Psoas muscle (tissue), 8 donors: Measurements from ENCODE around the gene PPAT. TPM values are rescaled to one million over a fixed set of nuclear protein-coding genes. Genes with fewer than 3 reads are reported as not detected.

Source experiments
- ATAC-seq, 4 donors: fragments of 200-7000 bp; cut with Tn5 transposase; one replicate each; pipeline ENCODE4 v1.9.1; 2020; ENCODE audit warnings: moderate library complexity in 3 of 4, mild to moderate bottlenecking in 2 of 4
- DNase-seq, 2 donors: peaks; one replicate each; pipeline ENCODE4 v3.0.0-alpha.2; 2020
- H3K27ac ChIP-seq: fragments of 200-600 bp; one replicate; pipeline ENCODE4 v1.8.0; 2022
- H3K27me3 ChIP-seq, 3 donors: fragments of 200-600 bp in 1 of 3; one replicate each; pipeline versions ENCODE4 v1.6.1 to v1.8.0; 2013 to 2022; ENCODE audit warnings: low read length in 2 of 3, mild to moderate bottlenecking in 2 of 3, moderate library complexity in 1 of 3; ENCODE audit not compliant: insufficient read depth in 3 of 3
- H3K36me3 ChIP-seq, 2 donors: fragments of 200-600 bp in 1 of 2; one replicate each; pipeline versions ENCODE4 v1.6.1 to v1.8.0; 2013 to 2022; ENCODE audit warnings: low read depth in 1 of 2, mild to moderate bottlenecking in 1 of 2, moderate library complexity in 1 of 2; ENCODE audit not compliant: insufficient read depth in 1 of 2
- H3K4me1 ChIP-seq: fragments of 200-600 bp; one replicate; pipeline ENCODE4 v1.8.0; 2022
- H3K4me3 ChIP-seq: fragments of 200-600 bp; one replicate; pipeline ENCODE4 v1.8.0; 2022; ENCODE audit warnings: mild to moderate bottlenecking
- H3K9me3 ChIP-seq: fragments of 200-600 bp; one replicate; pipeline ENCODE4 v1.8.0; 2022
- WGBS, 3 donors: extraction: QIAGEN DNeasy Blood & Tissue Kit; methylation state at CpG; one replicate each; pipeline versions ENCODE4 v1.1.6 to v1.1.7; 2013; 5-methylcytosine and 5-hydroxymethylcytosine counted together
- intact Hi-C, 2 donors: fragments of 100-400 bp; cut with DNase I; formaldehyde crosslinking; loops; one replicate each; pipeline versions ENCODE4 v1.11.0 to v1.14.2; 2022
- polyA plus RNA-seq, 3 donors: library from polyadenylated mRNA; stranded (reverse); fragments of 200-250 nt; gene quantifications; one replicate each; pipeline ENCODE4 v1.2.3, GENCODE V29; 2013
- total RNA-seq, 4 donors: library from RNA; stranded (reverse); fragmentation: NEBNext Ultra II Directional in 2 of 4; extraction: Animal tissue kit (Norgen Biotek cat#: 25700) in 2 of 4; gene quantifications; one replicate each; pipeline versions ENCODE4 v1.2.1 to v1.2.4, GENCODE V29; 2021 to 2023
- TF ChIP-seq, protein P1 (sequence below): fragments of 200-600 bp; IDR thresholded peaks from one replicate; pipeline ENCODE4 v1.8.0; 2022; ENCODE audit warnings: antibody characterized with exemption
- donor health status: healthy with polysubstance abuse.
- donor health status: DM: no; HTN: no; CAD: no; lungs with moderate emphysema.
- donor health status: Bipolar disorder and iron deficiency.
- donor health status: healthy.
- donor health status: DM: yes; HTN: yes; CAD: no.
- donor health status: DM: no; HTN: no; CAD: no.
- donor health status: DM: no; HTN: no; CAD: no.
- donor health status: DM: yes; HTN: yes; CAD: no.

PPAT gene
- total and polyA plus RNA-seq, 7 donors, result 1.8 to 8.1 (median 5.8) TPM

GRCh38 chr4:56444719-56445118, 9.3 kb upstream of the PPAT start:
- no peaks in the 10 kb centered on the region for H3K4me1 ChIP-seq
- WGBS, 3 donors, result 93 to 99% (median 98%) methylated on average over 2 of the region's 2 CpGs
- intact Hi-C loops, result no loop called here
- TF ChIP-seq, protein P1, sequence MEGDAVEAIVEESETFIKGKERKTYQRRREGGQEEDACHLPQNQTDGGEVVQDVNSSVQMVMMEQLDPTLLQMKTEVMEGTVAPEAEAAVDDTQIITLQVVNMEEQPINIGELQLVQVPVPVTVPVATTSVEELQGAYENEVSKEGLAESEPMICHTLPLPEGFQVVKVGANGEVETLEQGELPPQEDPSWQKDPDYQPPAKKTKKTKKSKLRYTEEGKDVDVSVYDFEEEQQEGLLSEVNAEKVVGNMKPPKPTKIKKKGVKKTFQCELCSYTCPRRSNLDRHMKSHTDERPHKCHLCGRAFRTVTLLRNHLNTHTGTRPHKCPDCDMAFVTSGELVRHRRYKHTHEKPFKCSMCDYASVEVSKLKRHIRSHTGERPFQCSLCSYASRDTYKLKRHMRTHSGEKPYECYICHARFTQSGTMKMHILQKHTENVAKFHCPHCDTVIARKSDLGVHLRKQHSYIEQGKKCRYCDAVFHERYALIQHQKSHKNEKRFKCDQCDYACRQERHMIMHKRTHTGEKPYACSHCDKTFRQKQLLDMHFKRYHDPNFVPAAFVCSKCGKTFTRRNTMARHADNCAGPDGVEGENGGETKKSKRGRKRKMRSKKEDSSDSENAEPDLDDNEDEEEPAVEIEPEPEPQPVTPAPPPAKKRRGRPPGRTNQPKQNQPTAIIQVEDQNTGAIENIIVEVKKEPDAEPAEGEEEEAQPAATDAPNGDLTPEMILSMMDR, result no peak
- ATAC-seq (no peak), DNase-seq (no peak)
- H3K36me3 ChIP-seq, result peaks cover 3 to 68% of the 10 kb centered on the region in 2 donors
- H3K27me3 ChIP-seq, result no peaks in the 10 kb centered on the region
- H3K9me3 ChIP-seq, result no peaks in the 10 kb centered on the region
- H3K27ac ChIP-seq, result no peak overlapping the region
- no peak overlapping the region for H3K4me3 ChIP-seq

DNA sequence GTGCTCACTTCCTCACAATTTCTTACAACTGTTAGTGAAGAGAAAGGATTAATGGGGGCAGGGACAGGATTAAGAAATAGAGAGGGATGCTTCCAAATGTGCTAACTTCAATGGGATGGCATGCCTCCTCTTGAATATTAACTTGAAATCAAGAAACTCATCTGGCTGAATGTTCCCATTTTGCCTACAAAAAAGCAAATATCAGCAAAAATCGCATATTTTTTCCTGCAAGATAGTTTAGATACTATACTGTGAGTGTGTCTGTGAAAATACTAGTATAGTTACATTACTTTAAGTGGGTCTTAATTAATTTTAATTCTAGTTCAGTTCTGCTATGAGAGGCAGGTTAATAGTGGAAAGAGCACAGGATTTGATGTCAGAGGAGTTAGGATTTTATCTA, 5.6 kb upstream of the PPAT start:
- no peak overlapping the region for H3K4me3 ChIP-seq
- ATAC-seq, result no peak
- no peaks in the 10 kb centered on the region for H3K27me3 ChIP-seq
- no peak for DNase-seq
- 93 to 100% (median 97%) methylated on average over 1 of the region's 1 CpG for WGBS, 3 donors
- H3K27ac ChIP-seq, result no peak overlapping the region
- intact Hi-C loops, result no loop called here
- TF ChIP-seq, protein P1, result no peak
- peaks cover 3 to 39% of the 10 kb centered on the region in 2 donors for H3K36me3 ChIP-seq
- H3K9me3 ChIP-seq, result no peaks in the 10 kb centered on the region
- peaks cover 8% of the 10 kb centered on the region for H3K4me1 ChIP-seq

DNA sequence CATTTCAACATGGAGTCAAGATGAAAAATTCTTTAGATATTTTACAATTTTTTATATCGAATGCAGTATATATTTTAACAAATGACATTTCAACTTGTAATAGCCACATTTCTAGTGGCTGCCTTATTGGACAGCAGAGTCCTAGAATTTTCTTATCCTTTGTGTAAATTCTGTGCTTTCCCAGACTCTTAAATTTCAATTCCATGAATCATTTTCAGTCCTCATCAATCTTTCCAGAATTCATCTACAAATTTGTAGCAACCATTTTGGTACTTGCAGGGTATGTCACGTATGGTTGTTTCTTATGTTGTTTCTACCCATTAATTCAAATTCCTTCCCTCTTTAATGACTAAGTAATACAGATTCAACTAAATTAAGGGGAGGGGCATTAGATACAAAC, 3.4 kb upstream of the PPAT start:
- 93 to 98% (median 98%) methylated on average over 2 of the region's 2 CpGs for WGBS, 3 donors
- Histone ChIP-seq H3K4me3 (no peak overlapping the region), H3K9me3 (no peaks in the 10 kb centered on the region), H3K27me3 (no peaks in the 10 kb centered on the region), H3K36me3 (peaks cover 3 to 27% of the 10 kb centered on the region in 2 donors), H3K4me1 (peaks cover 12% of the 10 kb centered on the region), H3K27ac (no peak overlapping the region)
- ATAC-seq (no peak), DNase-seq (no peak)
- intact Hi-C loops, result loop anchor here in 1 of 2 donors (2.0 to 5.0 kb wide), 4 partner anchors 24 to 469 kb away; partner anchors contain the start of genes AASDH and REST
- TF ChIP-seq, protein P1, result no peak

GRCh38 chr4:56434599-56435139, 746 bp downstream of the PPAT start:
- 4 to 6% (median 5%) methylated on average over 15 of the region's 15 CpGs for WGBS, 3 donors
- TF ChIP-seq, protein P1, result no peak

DNA sequence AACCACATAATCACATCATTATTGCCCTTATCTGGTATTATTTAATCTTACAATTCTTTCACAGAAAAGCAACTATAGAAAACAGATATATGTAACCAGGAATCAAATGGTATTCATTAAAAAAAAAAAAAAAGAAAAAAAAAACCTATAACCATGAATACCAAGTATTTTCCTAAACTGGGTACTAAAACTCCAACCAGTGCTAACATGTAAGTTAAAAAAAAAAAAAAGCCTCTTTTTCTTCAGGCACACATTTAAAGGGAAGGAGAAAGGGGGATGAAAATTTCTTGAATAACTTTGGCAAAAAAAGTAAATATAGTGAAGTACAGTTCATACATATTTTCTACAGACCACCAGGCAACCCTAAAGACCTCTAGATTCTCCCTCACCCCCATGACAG, 2.1 kb downstream of the PPAT start:
- Histone ChIP-seq H3K9me3 (no peaks in the 10 kb centered on the region), H3K36me3 (no peaks in the 10 kb centered on the region), H3K27ac (no peak overlapping the region), H3K4me1 (peaks cover 12% of the 10 kb centered on the region), H3K4me3 (no peak overlapping the region), H3K27me3 (no peaks in the 10 kb centered on the region)
- DNase-seq (no peak), ATAC-seq (no peak)
- TF ChIP-seq, protein P1, result no peak
- intact Hi-C loops, result no loop called here

More at GRCh38 chr4:56434599-56435139, 746 bp downstream of the PPAT start:
- no peaks in the 10 kb centered on the region for H3K27me3 ChIP-seq
- H3K27ac ChIP-seq, result peak overlapping the region; percentile 97
- H3K4me3 ChIP-seq, result peak overlapping the region; percentile 85
- ATAC-seq, result peak in 2 of 4 donors; percentile 2 to 7
- intact Hi-C loops, result loop anchor here in 1 of 2 donors (5.0 kb wide), 3 partner anchors 47 to 473 kb away; partner anchors contain the start of genes AASDH and REST
- no peaks in the 10 kb centered on the region for H3K9me3 ChIP-seq
- no peak for DNase-seq
- H3K36me3 ChIP-seq, result no peaks in the 10 kb centered on the region
- H3K4me1 ChIP-seq, result peaks cover 12% of the 10 kb centered on the region
